HG03066 (cell line): ENCODE data around the gene GAA.

Experiments
- ATAC-seq: cut with Tn5 transposase; IDR thresholded peaks from one replicate; pipeline ENCODE4 v1.9.1; 2021; ENCODE audit warnings: low read depth; ENCODE audit not compliant: unreplicated experiment

Gene GAA

GRCh38 chr17:80101011-80101945 lies at the start of gene GAA:
Gene GAA, plus strand, starts transcription at chr17:80101581. Its CDS starts 3,006 bp downstream, at chr17:80104587.
- ATAC-seq: peak; percentile 70

- ATAC-seq: no peak
Observed at GRCh38 chr17:80051681-80052080, 49.7 kb upstream of the GAA start.

GRCh38 chr17:80053102-80053501 lies 48.3 kb upstream of the GAA start:
- ATAC-seq: no peak

DNA sequence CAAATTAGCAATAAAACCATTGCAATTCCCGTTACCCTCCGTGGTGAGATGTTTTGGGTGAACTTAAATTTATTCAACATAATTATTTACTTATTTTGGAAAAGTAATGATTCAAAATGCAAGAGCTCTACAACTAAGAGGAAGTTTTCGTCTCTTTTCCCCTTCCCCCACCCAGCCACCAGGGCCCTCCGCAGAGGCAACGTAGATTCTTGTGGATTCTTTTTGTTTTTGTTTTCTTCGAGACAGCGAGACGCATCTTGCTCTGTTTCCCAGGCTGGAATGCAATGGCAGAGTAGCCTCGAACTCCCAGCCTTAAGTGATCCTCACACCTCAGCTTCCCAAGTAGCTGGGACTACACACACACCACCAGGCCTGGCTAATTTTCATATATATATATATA lies 45.8 kb upstream of the GAA start:
- ATAC-seq: no peak

- no peak for ATAC-seq
Observed at GRCh38 chr17:80058311-80058955, 42.9 kb upstream of the GAA start.

GRCh38 chr17:80060644-80061043 lies 40.7 kb upstream of the GAA start:
- no peak for ATAC-seq

- no peak for ATAC-seq
Observed at GRCh38 chr17:80061421-80061820, 40.0 kb upstream of the GAA start.

- ATAC-seq: no peak
Observed at GRCh38 chr17:80063830-80064585, 37.4 kb upstream of the GAA start.

- ATAC-seq: no peak
Observed at GRCh38 chr17:80064696-80065095, 36.7 kb upstream of the GAA start.

GRCh38 chr17:80065478-80066170 lies 35.8 kb upstream of the GAA start:
- no peak for ATAC-seq

DNA sequence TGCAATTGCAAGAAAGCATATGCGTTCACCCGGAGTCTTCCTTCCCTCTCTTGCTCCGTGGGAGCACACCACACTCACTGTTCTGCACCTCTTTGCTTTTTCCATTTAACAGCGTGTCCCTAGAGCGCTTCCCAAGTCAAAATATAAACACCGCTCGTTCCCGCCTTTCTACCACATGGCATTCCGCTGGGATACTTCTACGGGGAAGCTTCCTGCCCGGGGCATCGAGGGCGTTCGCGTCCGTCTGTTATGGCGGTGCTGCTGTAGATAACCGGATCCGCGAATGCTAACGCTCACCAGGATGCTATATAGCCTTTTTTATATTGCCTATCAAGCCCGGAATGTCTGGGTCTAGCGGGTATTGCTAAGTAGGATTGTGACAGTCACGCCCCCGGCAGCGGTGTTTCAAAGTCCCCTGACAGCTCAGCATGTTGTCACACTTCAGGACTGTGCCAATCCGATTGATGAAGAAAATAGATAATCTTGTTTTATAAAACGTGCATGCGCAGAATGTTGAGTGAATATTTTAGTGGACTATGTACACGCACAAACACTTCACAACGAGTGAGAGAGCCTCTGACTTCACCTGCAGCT lies 33.9 kb upstream of the GAA start:
- no peak for ATAC-seq

DNA sequence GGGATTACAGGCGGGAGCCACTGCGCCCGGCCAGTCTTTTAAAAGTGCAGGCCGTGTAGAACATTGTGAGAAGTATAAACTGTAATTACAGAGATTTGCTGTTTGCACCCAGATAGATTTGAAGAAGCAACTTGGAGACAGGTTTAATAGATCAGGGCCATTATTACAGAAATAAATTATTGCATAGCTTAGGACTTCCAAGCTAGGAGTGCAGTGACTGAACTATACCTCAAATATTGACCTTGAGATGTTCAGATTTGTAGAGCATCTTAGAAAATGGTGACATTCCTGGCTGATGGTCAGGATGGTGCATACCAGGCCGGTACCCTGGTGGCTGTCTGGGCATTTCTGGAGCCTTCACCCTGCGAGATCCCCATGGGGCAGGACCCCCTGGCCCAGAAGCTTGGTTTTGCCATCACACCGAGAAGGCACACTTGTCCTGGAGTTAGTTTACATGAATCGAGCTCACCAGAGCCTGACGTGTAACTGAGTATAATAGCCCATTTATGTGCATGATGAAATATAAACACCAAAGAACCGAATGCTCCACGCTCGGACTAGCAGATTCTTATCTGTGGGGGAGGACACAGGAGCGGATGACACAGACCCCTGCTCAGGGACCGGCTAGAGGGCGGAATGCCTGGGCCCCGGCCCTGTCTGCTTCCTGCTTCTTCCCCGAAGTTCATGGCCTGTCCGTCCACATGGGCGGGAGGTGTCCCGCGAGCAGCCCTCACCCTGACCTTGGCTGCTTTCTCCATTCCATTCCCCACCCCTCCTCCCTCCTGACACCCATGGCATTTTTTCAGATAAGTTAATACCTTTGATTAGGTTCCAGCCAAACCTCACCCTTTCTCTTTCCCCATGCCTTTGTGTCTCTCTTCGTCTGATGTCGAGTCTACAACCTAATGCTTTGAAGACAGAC lies 32.8 kb upstream of the GAA start:
- ATAC-seq: no peak

DNA sequence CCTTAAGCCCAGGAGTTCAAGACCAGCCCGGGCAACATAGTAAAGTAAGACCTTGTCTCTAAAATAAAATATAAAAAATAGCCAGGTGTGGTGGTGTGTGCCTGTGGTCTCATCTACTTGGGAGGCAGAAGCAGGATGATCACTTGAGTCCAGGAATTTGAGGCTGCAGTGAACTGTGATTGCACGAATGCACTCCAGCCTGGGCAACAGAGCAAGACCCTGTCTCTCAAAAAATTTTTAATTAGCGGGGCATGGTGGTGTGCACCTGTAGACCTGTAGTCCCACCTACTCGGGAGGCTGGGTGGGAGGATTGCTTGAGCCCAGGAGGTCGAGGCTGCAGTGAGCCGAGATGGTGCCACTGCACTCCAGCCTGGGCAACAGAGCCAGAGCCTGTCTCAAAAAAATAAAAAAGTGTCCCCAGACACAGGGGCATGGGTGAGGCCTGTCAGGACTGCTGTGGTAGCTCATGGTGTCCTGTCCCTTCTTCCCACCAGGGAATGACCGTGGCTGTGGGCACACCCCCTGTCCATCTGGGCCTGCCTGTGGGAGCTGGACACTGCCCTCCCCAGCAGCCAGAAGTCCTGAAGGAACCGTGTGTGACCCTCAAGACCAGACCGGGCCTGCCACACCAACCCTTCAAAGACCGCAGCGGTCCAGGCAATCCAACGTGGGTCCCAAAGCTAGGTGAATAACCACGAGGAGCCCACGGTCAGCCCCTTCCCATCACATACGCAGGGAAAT lies 30.8 kb upstream of the GAA start:
- ATAC-seq: no peak

- no peak for ATAC-seq
Observed at GRCh38 chr17:80071116-80071841, 30.1 kb upstream of the GAA start.

- no peak for ATAC-seq
Observed at GRCh38 chr17:80072410-80072809, 29.0 kb upstream of the GAA start.

DNA sequence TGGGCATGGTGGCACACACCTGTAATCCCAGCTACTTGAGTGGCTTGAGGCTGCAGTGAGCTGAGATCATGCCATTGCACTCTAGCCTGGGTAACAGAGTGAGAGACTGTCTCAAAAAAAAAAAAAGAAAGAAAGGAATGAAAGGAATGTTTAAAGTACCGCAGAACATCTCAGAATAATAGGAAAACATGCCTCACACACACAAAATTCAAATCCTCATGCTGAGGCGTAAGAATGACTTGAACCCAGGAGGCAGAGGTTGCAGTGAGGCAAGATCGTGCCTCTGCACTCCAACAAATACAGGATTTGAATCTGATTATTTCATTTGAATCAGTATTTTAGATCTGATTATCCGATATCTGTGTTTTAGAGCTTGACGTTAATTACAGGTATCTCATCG lies 21.3 kb upstream of the GAA start:
- ATAC-seq: no peak

DNA sequence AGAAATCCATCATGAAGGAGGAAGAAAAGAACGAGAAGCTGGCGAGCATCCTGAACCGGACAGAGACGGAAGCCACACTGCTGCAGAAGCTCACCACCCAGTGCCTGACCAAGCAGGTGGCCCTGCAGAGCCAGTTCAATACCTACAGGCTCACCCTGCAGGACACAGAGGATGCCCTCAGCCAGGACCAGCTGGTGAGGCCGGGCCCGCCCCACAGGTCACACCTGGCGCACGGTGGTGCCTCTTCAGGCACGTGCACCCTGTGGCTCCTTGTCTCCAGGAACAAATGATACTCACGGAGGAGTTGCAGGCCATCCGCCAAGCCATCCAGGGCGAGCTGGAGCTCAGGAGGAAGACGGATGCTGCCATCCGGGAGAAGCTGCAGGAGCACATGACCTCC lies 19.8 kb upstream of the GAA start:
- no peak for ATAC-seq
